Lower leg skin (tissue), 4 donors: Measurements from ENCODE around the gene IGSF11. TPM values are rescaled to one million over a fixed set of nuclear protein-coding genes. Genes with fewer than 3 reads are reported as not detected.

Experiments
- DNase-seq, 2 donors: peaks; one replicate each; pipeline ENCODE4 v3.0.0-alpha.2; 2019; ENCODE audit warnings: low spot score in 2 of 2
- H3K4me3 ChIP-seq: fragments of 200-600 bp; sonication (generic); 2 replicates; pipeline ENCODE4 v1.5.1; 2017; ENCODE audit warnings: mild to moderate bottlenecking, low read depth; ENCODE audit not compliant: poor library complexity, severe bottlenecking
- CTCF ChIP-seq, 3 donors: fragments of 450-650 bp; IDR thresholded peaks; one replicate each; pipeline ENCODE4 v1.5.1; 2016; ENCODE audit warnings: antibody characterized with exemption in 3 of 3, mild to moderate bottlenecking in 3 of 3, moderate library complexity in 2 of 3
- POLR2A ChIP-seq, 2 donors: fragments of 450-650 bp; IDR thresholded peaks; one replicate each; pipeline ENCODE4 v1.6.1; 2016 to 2017; ENCODE audit warnings: antibody characterized with exemption in 2 of 2, mild to moderate bottlenecking in 1 of 2, moderate library complexity in 1 of 2
- WGBS, 2 donors: methylation state at CpG; one replicate each; pipeline ENCODE4 v1.1.5; 2018; 5-methylcytosine and 5-hydroxymethylcytosine counted together
- intact Hi-C: fragments of 100-400 bp; cut with DNase I; formaldehyde crosslinking; loops from one replicate; pipeline ENCODE4 v1.15.0; 2023; ENCODE audit warnings: low total_unique reads
- total RNA-seq, 4 donors: library from RNA; depleted of rRNA; stranded (reverse); fragments of >200 nt; gene quantifications; one replicate each; pipeline ENCODE4 v1.1.0, GENCODE V29; 2016

IGSF11 gene
- total RNA-seq, 4 donors from 2014 or later, result 1.1 to 3.1 (median 1.8) TPM

DNA sequence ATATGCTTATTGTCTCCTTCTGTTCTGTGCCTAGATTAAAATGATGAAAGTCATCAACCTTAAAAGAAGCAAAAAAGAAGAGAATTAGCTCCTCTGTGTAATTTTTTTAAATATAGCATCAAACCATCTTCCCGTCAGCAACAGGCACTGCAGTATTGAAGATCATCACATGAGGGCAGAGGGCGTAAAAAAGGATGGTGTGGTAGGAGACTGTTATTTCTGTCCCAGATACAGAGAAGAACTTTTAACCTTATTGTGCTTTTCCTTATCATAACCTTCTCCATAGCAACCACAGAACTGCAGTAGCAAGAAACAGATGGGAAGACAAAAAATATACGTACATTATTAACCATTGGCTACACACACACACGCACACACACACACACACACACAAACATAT, 88.8 kb downstream of the IGSF11 start:
- DNase-seq, result no peak
- intact Hi-C loops, result no loop called here
- no peak overlapping the region for H3K4me3 ChIP-seq
- TF ChIP-seq POLR2A (IDR thresholded peaks at IDR 0.05) (no peak), CTCF (IDR thresholded peaks at IDR 0.05) (no peak)
- 73 to 79% methylated on average over 4 of the region's 4 CpGs for whole genome bisulfite sequencing, 2 donors

GRCh38 chr3:118943597-118943996, 91.0 kb downstream of the IGSF11 start:
- no peak for DNase-seq
- TF ChIP-seq CTCF (IDR thresholded peaks at IDR 0.05) (no peak), POLR2A (IDR thresholded peaks at IDR 0.05) (no peak)
- intact Hi-C loops, result no loop called here
- no peak overlapping the region for H3K4me3 ChIP-seq

DNA sequence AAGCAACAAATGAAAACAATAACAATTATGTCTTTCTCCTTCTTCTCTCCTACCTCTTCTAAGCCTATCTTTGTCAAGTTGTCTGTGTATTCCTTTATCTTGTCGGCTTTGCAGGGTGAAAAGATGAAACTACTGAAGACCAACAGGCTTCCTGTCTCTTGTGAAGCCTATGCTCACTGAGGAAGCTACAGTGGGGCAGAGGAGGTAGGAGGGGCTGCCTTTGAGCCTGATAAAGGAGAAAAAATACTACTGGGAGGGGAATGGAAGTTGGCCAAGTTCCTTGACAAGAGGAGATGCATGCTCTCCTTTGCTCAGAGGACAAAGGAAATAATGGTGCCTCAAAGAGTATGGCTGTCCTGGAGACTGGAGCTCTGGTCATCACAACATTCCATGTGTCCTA, 92.0 kb downstream of the IGSF11 start:
- H3K4me3 ChIP-seq, result no peak overlapping the region
- no peak for DNase-seq
- 67 to 70% methylated on average over 1 of the region's 1 CpG for WGBS, 2 donors
- intact Hi-C loops, result no loop called here
- TF ChIP-seq CTCF (IDR thresholded peaks at IDR 0.05) (no peak), POLR2A (IDR thresholded peaks at IDR 0.05) (no peak)

GRCh38 chr3:118942195-118942594, 92.5 kb downstream of the IGSF11 start:
- H3K4me3 ChIP-seq, result no peak overlapping the region
- DNase-seq, result no peak
- TF ChIP-seq CTCF (IDR thresholded peaks at IDR 0.05) (no peak), POLR2A (IDR thresholded peaks at IDR 0.05) (no peak)
- intact Hi-C loops, result no loop called here
- 53 to 57% methylated on average over 3 of the region's 3 CpGs for WGBS, 2 donors

GRCh38 chr3:118941236-118941635, 93.4 kb downstream of the IGSF11 start:
- no peak for DNase-seq
- no peak overlapping the region for H3K4me3 ChIP-seq
- intact Hi-C loops, result no loop called here
- 75 to 81% methylated on average over 3 of the region's 3 CpGs for WGBS, 2 donors
- TF ChIP-seq POLR2A (IDR thresholded peaks at IDR 0.05) (no peak), CTCF (IDR thresholded peaks at IDR 0.05) (no peak)

DNA sequence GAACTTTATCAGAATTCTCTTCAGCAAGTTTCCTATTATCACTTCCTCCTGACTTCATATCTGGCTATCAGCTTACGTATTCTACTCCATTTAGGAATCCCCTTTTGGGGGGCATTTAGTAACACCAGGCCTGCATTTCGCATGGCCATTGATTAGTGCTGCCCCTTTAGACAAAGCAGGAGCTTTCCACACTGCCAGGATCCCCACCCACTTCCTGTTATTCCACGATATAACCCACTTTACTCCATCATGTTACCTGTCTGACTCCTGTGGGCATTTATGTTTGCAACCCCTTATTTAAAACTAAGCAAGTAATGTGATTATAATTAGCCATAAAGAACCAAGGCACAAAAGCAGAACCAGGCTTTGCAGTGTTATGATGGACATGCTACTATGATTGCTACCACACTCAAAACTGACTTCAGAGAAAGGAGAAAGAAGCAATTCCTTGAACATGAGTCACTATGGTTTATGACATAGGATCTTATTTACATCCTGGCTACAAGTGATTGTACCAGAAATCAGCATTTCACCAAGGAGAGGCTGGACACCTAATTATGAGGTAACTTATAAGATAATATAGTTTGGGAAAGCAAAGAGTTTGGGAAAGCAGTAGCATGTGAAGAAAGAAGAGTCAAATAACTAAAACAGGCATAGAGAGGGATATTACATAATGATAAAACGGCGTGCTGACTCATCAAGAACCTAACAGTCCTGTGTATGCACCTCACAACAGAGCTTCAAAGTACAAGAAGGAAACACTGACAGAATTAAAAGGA, 96.3 kb downstream of the IGSF11 start:
- intact Hi-C loops, result no loop called here
- 73 to 75% methylated on average over 5 of the region's 5 CpGs for WGBS, 2 donors
- TF ChIP-seq CTCF (IDR thresholded peaks at IDR 0.05) (no peak), POLR2A (IDR thresholded peaks at IDR 0.05) (no peak)
- H3K4me3 ChIP-seq, result no peak overlapping the region
- no peak for DNase-seq
